Brain microvascular endothelial cell (primary cell): ENCODE results near the gene SRSF9.
"Not testable (repeated sequence)": the region's sequence is repeated elsewhere in the genome, so short reads cannot be mapped to it uniquely, and the experiment has no call there.

ENCODE experiments used
- DNase-seq: peaks from one replicate; pipeline ENCODE4 v3.0.0-alpha.2; 2020
- H3K27ac ChIP-seq: fragments of 250-450 bp; sonication (Bioruptor Pico); 2 replicates; pipeline ENCODE4 v1.5.1; 2020; ENCODE audit warnings: mild to moderate bottlenecking, moderate library complexity
- H3K27me3 ChIP-seq: fragments of 250-450 bp; sonication (Bioruptor Pico); replicated peaks from 2 replicates; pipeline ENCODE4 v1.5.1; 2020; ENCODE audit warnings: mild to moderate bottlenecking
- H3K36me3 ChIP-seq: fragments of 250-450 bp; sonication (Bioruptor Pico); replicated peaks from 2 replicates; pipeline ENCODE4 v1.5.1; 2020; ENCODE audit warnings: mild to moderate bottlenecking
- H3K4me3 ChIP-seq: 2 replicates; pipeline ENCODE4 v1.5.1; 2011; ENCODE audit warnings: low read depth, mild to moderate bottlenecking, control low read depth, low read length, moderate library complexity
- in situ Hi-C: cut with HindIII; loops from 2 replicates; pipeline ENCODE4 v1.10.0; 2017; ENCODE audit warnings: low sequenced_read_pairs, low pct_ligation_motif_present
- TF ChIP-seq, protein P1 (sequence below): IDR thresholded peaks from 2 replicates; pipeline ENCODE4 v1.5.1; 2011; ENCODE audit warnings: low read depth, mild to moderate bottlenecking, moderate library complexity, low read length, control low read depth, inconsistent platforms; ENCODE audit errors: missing control alignments

Gene SRSF9

GRCh38 chr12:120495186-120495730 lies 25.7 kb upstream of the SRSF9 start:
- DNase-seq: no peak
- no peak overlapping the region for H3K27ac ChIP-seq
- H3K27me3 ChIP-seq: no peaks in the 10 kb centered on the region
- peaks cover 17% of the 10 kb centered on the region for H3K36me3 ChIP-seq
- in situ Hi-C loops: no loop called here
- H3K4me3 ChIP-seq: peak overlapping the region; percentile 96
- TF ChIP-seq, protein P1, sequence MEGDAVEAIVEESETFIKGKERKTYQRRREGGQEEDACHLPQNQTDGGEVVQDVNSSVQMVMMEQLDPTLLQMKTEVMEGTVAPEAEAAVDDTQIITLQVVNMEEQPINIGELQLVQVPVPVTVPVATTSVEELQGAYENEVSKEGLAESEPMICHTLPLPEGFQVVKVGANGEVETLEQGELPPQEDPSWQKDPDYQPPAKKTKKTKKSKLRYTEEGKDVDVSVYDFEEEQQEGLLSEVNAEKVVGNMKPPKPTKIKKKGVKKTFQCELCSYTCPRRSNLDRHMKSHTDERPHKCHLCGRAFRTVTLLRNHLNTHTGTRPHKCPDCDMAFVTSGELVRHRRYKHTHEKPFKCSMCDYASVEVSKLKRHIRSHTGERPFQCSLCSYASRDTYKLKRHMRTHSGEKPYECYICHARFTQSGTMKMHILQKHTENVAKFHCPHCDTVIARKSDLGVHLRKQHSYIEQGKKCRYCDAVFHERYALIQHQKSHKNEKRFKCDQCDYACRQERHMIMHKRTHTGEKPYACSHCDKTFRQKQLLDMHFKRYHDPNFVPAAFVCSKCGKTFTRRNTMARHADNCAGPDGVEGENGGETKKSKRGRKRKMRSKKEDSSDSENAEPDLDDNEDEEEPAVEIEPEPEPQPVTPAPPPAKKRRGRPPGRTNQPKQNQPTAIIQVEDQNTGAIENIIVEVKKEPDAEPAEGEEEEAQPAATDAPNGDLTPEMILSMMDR: no peak

- TF ChIP-seq, protein P1: no peak
- Histone ChIP-seq H3K36me3 (no peaks in the 10 kb centered on the region), H3K4me3 (no peak overlapping the region), H3K27me3 (no peaks in the 10 kb centered on the region), H3K27ac (no peak overlapping the region)
- no peak for DNase-seq
- in situ Hi-C loops: no loop called here
Measured at GRCh38 chr12:120490833-120491512, 21.4 kb upstream of the SRSF9 start.

DNA sequence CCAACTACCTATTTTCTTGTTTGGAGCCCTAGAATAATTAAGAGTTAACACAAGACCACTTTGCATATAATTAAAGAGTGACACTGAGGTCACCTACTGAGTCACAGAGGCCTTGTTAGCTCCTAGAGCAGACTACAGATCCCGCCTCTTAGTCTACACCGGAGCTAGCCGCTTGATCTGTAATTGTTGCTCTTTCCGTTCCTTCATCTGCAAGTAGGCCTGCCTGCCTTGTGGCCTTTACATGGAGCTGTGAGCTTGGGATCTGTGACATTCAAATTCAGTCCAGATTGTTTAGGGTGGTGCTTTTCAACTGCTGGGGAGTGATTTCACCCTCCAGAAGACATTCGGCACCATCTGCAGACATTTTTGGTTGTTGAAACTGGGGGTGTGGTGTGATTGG lies 20.8 kb upstream of the SRSF9 start:
- in situ Hi-C loops: no loop called here
- H3K27me3 ChIP-seq: no peaks in the 10 kb centered on the region
- no peaks in the 10 kb centered on the region for H3K36me3 ChIP-seq
- DNase-seq: no peak
- no peak overlapping the region for H3K27ac ChIP-seq
- TF ChIP-seq, protein P1: no peak
- no peak overlapping the region for H3K4me3 ChIP-seq

DNA sequence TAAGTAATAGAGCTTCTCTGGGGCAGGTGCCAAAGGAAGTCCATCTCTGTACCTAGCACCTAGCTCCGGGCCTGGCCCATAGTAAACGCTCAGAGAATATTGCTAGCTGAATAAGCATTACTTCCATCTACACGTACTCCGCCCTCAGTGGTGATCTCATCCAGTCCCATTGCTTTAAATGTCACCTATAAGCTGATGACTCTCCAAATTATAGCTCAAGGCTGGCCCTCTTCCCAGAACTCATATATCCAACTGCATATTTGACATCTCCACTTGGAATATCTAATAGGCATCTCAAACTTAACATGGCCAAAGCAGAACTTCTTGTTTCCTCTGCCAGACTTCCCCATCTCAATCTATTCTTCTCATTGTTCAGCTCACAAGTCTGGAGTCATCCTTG lies 19.5 kb upstream of the SRSF9 start:
- H3K36me3 ChIP-seq: no peaks in the 10 kb centered on the region
- in situ Hi-C loops: no loop called here
- no peak overlapping the region for H3K4me3 ChIP-seq
- DNase-seq: no peak
- H3K27ac ChIP-seq: no peak overlapping the region
- H3K27me3 ChIP-seq: no peaks in the 10 kb centered on the region
- TF ChIP-seq, protein P1: no peak

DNA sequence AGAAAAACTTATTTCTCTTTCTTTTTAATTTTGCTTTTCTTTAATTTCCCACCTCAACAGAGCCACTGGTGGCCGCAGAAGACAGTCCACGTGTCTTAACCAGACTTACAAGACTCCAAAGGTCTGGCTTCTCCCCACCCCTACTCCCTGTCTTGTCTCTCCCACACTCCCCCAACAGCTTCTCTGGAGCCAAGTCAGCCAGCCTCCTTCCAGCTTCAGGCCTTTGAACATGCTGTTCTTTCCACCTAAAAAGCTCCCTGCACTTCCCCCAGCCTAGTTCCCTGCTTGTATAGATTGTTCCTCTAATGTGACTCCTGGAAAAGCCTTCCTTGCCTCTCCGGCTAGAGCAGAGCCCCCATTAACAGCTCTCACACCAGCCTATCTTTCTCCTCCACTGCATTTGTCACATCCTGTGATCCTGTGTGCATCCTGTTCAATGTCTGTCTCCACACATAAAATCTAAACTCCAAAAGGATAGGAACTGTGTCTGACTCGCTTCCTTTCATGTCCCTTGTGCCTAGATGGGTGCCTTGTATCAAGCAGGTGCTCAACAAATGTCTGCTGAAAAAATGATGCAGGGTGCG lies 18.6 kb upstream of the SRSF9 start:
- in situ Hi-C loops: no loop called here
- no peak overlapping the region for H3K4me3 ChIP-seq
- no peaks in the 10 kb centered on the region for H3K27me3 ChIP-seq
- TF ChIP-seq, protein P1: no peak
- no peak overlapping the region for H3K27ac ChIP-seq
- H3K36me3 ChIP-seq: no peaks in the 10 kb centered on the region
- no peak for DNase-seq

DNA sequence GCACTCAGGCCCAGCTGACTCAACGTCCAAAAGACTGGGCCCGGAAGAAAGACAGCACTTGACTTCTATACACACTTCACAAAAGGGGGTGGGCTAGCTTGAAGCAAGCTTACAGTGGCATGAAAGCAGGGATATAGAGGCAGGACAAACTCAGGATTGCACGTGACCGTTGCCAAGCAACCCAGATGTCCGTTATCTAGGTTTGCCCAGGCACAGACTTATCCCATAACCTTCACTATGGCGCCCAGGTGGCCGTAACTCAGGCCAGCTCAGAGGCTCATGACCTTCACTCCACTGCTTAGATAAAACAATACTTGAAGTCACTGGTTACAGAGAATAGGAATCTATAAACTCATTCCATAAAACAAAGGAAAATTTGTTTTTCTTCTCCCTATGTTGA lies 18.0 kb upstream of the SRSF9 start:
- H3K27ac ChIP-seq, in situ Hi-C loops, H3K27me3 ChIP-seq, DNase-seq, H3K4me3 ChIP-seq, H3K36me3 ChIP-seq: not testable (repeated sequence)
